Measurements from ENCODE around the gene ZFP36L1.
A peak's percentile ranks its signal among the peaks of the same experiment; 100 is the strongest.

ZFP36L1 gene, protein sequence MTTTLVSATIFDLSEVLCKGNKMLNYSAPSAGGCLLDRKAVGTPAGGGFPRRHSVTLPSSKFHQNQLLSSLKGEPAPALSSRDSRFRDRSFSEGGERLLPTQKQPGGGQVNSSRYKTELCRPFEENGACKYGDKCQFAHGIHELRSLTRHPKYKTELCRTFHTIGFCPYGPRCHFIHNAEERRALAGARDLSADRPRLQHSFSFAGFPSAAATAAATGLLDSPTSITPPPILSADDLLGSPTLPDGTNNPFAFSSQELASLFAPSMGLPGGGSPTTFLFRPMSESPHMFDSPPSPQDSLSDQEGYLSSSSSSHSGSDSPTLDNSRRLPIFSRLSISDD

GRCh38 chr14:68792979-68793733, at the start of gene ZFP36L1:
TSS of gene ZFP36L1 (minus strand) at chr14:68793067. CDS start at chr14:68792938, 129 bp downstream.
- peak; percentile 97 for DNase-seq

GRCh38 chr14:68842298-68842697, 49.4 kb upstream of the ZFP36L1 start:
- no peak for DNase-seq

DNA sequence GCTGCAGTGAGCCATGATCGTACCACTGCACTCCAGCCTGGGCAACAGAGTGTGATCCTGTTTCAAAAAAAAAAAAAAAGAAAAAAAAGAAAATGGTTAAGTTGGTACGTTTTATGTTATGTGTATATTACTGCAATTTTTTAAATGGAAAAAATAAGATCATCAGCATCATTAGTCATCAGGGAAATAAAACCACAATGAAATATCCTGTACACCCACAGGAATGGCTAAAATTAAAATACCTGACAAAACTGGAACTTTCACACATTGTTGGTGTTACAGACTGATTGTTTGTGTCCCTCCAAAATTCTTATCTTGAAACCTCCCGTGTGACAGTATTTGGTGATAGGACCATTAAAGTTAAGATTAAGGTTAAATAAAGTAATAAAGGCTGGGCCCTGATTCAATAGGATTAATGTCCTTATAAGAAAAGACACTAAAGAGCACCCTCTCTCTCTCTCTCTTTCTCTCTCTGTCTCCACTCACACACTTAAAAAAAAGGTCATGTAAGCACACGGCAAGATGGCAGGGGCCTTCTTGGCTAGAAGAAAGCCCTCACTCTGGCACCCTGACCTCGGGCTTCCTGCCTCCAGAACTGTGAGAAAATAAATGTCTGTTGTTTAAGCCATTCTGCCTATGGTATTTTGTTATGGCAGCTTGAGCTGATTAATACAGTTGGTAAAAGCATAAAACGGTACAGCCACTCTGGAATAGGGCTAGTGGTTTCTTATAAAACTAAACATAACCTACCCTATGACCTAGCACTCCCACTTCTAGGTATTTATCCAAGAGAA, 48.3 kb upstream of the ZFP36L1 start:
- no peak for DNase-seq

- no peak for DNase-seq
These were observed 47.6 kb upstream of the ZFP36L1 start for GRCh38 chr14:68840454-68840853.

- DNase-seq, result no peak
These were observed 43.2 kb upstream of the ZFP36L1 start for GRCh38 chr14:68836082-68836481.

DNA sequence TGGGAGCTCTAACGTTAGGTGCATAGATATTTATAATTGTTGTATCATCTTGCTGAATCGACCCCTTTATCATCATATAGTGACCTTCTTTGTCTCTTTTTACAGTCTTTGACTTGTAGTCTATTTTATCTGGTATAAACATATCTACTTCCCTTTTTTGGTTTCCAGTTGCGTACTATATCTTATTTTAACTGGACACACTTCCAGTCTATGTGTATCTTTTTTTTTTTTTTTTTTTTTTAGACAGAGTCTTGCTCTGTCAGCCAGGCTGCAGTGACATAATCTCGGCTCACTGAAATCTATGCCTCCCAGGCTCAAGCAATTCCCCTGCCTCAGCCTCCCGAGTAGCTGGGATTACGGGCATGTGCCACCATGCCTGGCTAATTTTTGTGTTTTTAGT, 41.9 kb upstream of the ZFP36L1 start:
- peak; percentile 52 for DNase-seq

- no peak for DNase-seq
These were observed 35.8 kb upstream of the ZFP36L1 start for GRCh38 chr14:68828698-68829097.

- no peak for DNase-seq
These were observed 32.9 kb upstream of the ZFP36L1 start for GRCh38 chr14:68825729-68826128.

DNA sequence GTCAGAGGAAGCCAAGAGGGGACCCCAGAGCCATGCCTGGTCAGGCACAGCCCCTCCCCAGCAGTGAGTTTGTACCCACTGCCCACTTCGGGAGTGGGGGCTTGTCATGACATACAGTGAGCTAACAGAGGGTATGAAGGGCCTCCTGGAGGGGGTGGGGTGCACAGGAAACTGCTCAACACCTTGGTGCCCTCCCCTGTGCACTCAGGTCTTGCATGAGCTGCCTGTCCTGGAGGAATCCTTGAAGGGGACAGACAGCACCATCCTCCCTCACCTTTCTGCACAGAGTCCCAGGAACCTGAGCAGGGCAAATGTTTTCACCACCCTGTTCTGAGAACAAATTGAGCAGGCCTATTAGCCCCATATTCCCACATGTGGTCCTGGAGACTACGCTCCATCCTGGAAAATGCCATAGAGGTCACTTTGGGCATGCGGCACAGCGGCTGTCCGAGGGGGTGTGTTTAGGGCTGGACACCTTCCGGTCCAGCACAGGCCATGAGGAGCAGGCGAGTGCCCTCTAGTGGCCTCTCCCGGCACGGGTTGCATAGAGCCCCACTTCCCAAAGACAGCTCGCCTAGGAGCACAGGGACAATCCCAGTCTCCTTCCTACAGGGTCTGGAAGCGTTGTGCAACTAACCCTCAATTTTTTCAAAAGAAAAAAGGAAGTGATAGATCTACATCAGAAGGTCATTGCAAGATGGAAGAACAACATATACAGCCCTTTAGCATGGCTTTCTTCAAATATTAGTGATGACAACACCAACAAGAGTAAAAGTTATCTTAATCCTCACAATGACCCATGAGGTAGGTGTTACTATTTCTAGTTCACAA, 31.9 kb upstream of the ZFP36L1 start:
- peak; percentile 74 for DNase-seq

DNA sequence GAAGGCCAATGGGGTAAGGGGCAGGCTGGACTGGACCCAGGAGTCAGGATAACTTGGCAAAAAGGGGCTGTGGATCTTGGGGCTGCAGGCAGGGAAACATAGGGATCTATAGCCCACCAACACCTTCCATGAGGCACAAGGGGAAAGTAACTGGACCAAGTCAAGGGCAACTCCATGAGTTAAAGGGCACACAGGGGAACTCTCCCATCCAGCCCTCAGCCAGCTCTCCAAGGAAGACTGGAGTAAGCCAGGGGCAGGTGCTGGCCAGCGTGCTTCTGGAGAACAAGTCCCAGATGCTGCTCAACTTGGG, 31.3 kb upstream of the ZFP36L1 start:
- no peak for DNase-seq

GRCh38 chr14:68823434-68824206, 30.8 kb upstream of the ZFP36L1 start:
- no peak for DNase-seq

DNA sequence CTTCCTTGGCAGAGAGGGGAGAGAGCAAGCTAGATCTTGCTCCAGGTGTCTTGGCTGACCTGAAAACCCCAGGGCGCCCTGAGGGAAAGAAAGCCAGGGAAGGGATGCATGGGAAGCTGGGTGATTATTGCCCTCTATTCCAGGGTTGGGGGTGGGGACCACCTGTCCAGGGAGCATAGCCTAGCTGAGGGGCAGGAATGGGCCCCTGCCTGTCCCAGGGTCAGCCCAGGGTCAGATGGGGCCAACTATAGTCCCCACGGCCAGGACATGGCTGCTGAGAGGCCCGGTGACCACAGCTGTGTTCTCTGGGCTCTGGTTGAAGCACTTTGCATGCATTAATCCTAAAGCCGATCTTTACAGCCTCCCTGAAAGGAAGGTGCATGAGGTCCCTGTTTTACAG, 30.1 kb upstream of the ZFP36L1 start:
- no peak for DNase-seq

- no peak for DNase-seq
These were observed 29.3 kb upstream of the ZFP36L1 start for GRCh38 chr14:68822132-68822651.

DNA sequence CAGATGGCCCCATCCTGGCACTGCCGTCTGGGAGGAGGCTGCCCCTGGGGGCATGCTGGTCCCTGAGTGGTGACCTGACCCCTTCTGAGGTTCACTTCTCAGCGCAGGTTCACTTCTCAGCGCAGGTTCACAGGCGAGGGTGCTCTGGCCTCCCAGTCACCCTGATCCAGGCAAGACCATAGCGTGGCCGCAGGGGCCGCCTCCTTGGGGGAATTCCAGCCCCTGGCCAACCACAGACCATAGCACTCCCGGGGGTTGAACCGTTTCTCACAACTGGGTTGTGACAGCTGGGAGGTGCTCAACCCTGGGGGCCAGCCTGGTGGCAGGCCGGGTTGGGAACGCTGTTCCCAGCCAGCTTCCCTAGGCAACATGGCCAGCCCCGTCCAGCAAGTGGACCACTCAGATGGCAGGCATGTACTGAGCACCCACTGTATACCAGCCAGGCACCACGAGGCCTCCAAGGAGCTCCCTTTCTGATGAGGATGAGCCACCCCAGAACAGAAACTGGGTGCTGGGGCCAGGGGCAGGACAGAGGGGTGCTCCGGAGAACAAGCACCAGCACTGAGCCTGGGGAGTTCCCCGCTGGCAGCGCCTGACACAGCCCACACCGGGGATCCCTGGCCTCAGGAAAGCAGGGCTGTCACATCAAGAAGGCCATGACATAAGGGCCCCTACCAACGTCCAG, 28.3 kb upstream of the ZFP36L1 start:
- no peak for DNase-seq

DNA sequence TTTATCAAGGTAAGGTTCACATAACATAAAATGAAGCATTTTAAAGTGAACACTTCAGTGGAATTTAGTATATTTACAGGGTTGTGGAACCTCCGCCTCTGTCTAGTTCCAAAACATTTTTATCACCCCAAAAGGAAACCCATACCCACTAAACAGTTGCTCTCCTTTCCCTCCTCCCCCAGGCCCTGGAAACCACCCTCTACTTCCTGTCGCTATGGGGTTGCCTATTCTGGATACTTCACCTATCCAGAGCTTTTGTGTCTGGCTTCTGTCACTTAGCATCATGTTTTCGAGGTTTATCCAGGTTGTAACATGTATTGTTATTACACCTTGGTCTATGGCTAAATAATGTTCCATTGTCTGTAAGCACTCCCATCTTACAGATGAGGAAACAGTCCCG, 27.7 kb upstream of the ZFP36L1 start:
- no peak for DNase-seq

DNA sequence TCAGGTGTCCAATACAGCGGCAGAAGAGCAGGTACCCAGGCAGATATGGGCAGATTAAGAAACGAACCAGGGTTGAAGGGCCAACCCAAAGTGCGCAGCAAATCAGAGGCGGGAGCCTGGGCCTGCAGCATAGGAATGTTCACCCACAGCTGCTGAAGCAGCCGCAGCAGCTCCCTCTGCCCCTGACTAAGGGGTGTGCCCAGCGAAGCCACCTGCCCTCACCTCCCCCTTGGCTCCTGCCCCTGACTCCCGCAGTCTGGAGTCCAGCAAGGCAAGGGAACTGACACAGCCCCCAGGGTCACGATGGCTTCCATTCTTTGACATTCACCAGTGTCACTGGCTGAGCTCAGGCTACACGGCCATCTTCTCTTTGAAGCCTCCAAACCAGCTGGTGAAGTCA, 27.3 kb upstream of the ZFP36L1 start:
- no peak for DNase-seq

GRCh38 chr14:68819260-68819691, 26.4 kb upstream of the ZFP36L1 start:
- DNase-seq, result peak; percentile 62

DNA sequence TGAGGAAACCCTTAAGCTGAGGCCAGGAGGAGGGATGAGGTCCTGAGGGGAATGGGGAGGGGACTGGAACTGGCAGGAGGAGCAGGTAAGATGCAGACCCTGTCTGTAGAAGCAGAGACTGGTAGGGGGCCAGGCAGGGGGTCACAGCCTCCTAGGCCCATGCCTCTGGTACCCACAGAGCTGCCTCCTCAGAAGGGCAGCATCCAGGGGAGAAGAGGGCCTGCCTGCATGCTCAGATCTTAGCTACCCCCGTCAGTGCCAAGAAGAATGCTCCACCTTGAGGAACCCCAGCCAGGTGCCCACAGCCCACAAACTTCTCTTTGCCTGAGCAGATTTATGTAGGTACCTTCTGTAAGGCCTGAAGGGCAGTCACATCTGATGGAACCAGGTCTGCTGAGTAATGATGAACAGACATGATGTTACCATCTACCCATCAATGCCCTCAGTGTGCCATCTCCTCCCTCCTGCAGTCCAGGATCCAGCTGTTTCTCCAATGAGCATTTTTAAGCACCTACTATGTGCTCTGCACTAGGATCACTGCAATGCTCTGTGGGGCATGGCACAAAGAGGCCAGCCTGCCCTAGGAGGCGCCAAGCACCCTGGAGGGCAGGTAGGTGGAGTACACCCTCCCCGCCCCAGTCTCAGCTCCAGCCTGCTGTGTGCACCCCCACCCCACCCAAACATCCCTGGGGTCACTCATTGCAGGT, 24.8 kb upstream of the ZFP36L1 start:
- DNase-seq, result no peak

GRCh38 chr14:68816943-68817430, 24.1 kb upstream of the ZFP36L1 start:
- DNase-seq, result no peak
